Testis (tissue), 3 donors: Measurements from ENCODE around the gene LILRB3. TPM values are rescaled to one million over a fixed set of nuclear protein-coding genes. Genes with fewer than 3 reads are reported as not detected.
"Not testable (repeated sequence)": the region's sequence is repeated elsewhere in the genome, so short reads cannot be mapped to it uniquely, and the experiment has no call there.

Source experiments
- DNase-seq: peaks from one replicate; pipeline ENCODE4 v3.0.0-alpha.2; 2019
- H3K27ac ChIP-seq, 2 donors: fragments of 200-600 bp; sonication (generic); one replicate each; pipeline ENCODE4 v1.5.1; 2019
- H3K27me3 ChIP-seq: fragments of 200-600 bp; sonication (generic); one replicate; pipeline ENCODE4 v1.5.1; 2019
- H3K36me3 ChIP-seq: fragments of 200-600 bp; sonication (generic); one replicate; pipeline ENCODE4 v1.5.1; 2017; ENCODE audit warnings: low read depth; ENCODE audit errors: missing control alignments
- H3K4me1 ChIP-seq: fragments of 200-600 bp; sonication (generic); one replicate; pipeline ENCODE4 v1.5.1; 2019
- H3K4me3 ChIP-seq, 2 donors: fragments of 200-600 bp; sonication (generic); one replicate each; pipeline ENCODE4 v1.5.1; 2017 to 2019
- H3K9me3 ChIP-seq: fragments of 200-600 bp; sonication (generic); one replicate; pipeline ENCODE4 v1.5.1; 2017
- CTCF ChIP-seq, 3 experiments: fragments of 450-650 bp in 2 of 3; fragments of 200-600 bp in 1 of 3; sonication (generic) in 1 of 3; IDR thresholded peaks; one replicate each; pipeline ENCODE4 v1.5.1; 2016 to 2019; ENCODE audit warnings: antibody characterized with exemption in 3 of 3, mild to moderate bottlenecking in 2 of 3, moderate library complexity in 1 of 3
- POLR2A ChIP-seq: fragments of 450-650 bp; IDR thresholded peaks from one replicate; pipeline ENCODE4 v1.6.1; 2017; ENCODE audit warnings: antibody characterized with exemption, mild to moderate bottlenecking, moderate library complexity
- WGBS, 2 donors: methylation state at CpG; one replicate each; pipeline ENCODE4 v1.1.5; 2018; 5-methylcytosine and 5-hydroxymethylcytosine counted together
- intact Hi-C: fragments of 100-400 bp; cut with DNase I; formaldehyde crosslinking; loops from one replicate; pipeline ENCODE4 v1.15.1; 2023; ENCODE audit warnings: low total_unique reads
- polyA plus RNA-seq: library from polyadenylated mRNA; stranded (reverse); fragments of 350-450 nt; fragmentation: Illumina TruSeq; extraction: RNeasy Lipid Tissue Mini Kit (QIAGEN cat#74804); gene quantifications from one replicate; pipeline ENCODE4 v1.2.3, GENCODE V29; 2014; ENCODE audit warnings: low read depth, low replicate concordance; ENCODE audit not compliant: insufficient read depth
- total RNA-seq, 2 donors: library from RNA; depleted of rRNA; stranded (reverse); fragments of >200 nt; gene quantifications; one replicate each; pipeline ENCODE4 v1.2.3, GENCODE V29; 2016

LILRB3 gene
- total and polyA plus RNA-seq, 3 donors from 2014 or later = 3.6 to 11.0 (median 4.9) TPM

DNA sequence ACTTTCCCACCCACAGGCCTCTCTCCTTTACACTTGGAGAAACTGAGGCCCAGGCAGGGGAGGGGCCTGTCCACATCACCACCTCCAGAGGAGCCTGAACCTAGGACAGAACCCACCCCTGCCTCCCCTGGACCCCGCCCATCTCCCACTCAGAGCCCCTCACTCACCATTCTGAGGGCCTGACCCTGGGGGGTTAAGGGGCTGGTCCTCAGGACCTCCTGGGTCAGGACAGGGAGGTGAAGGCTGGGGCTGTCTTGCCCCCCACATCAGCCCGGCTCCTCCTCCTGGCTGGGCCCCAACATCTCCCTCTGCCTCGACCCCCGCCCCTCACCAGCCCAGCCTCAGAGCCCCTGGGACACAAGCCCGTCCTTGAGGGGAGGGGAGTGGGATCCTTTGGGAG lies 3.1 kb downstream of the LILRB3 start:
- H3K27me3 ChIP-seq, H3K4me1 ChIP-seq, intact Hi-C loops, H3K36me3 ChIP-seq, H3K9me3 ChIP-seq, H3K27ac ChIP-seq, DNase-seq, H3K4me3 ChIP-seq: not testable (repeated sequence)
- 70% methylated on average over 4 of the region's 5 CpGs; no CpG with 5 or more reads in 1 of the 2 donors for WGBS, 2 donors

DNA sequence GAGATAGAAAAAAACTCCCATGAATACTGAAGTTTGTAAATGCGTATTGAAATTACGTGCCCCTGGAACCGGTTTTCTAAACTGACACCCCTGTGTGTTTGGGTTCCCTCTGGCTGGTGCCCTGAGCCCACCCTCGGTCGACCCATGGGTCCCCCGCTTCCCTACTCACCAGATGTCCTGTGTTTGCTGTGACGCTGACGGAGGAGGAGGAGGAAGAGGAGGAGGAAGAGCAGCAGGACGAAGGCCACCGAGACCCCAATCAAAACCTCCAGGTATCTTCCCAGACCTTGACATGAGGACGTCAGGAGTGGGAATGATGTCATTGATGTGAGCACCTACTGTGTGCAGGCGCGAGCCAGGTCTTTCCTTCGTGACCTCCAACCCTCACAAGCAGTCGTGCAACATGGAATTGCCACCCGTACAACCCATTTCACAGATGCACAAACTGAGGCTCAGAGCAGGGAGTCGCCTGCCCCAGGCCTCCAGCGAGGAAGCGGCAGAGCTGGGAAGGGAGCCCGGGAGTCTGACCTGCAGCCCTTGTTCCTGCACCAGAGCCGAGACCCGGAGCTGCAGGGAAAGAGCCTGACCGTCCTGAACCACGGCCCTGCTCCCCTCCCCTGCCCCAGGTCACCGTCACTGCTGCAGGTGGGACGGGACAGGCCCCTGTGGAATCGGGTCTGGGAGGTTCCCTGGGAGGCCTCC lies 3.7 kb downstream of the LILRB3 start:
- no peak overlapping the region for H3K4me3 ChIP-seq
- WGBS, 2 donors = 80 to 87% methylated on average over 14 to 27 of the region's 27 CpGs
- no peaks in the 10 kb centered on the region for H3K4me1 ChIP-seq
- DNase-seq = no peak
- no peaks in the 10 kb centered on the region for H3K27me3 ChIP-seq
- H3K36me3 ChIP-seq = no peaks in the 10 kb centered on the region
- no peaks in the 10 kb centered on the region for H3K9me3 ChIP-seq
- H3K27ac ChIP-seq = no peak overlapping the region
- TF ChIP-seq CTCF (IDR thresholded peaks at IDR 0.05) (no peak), POLR2A (no peak)
- intact Hi-C loops = no loop called here

DNA sequence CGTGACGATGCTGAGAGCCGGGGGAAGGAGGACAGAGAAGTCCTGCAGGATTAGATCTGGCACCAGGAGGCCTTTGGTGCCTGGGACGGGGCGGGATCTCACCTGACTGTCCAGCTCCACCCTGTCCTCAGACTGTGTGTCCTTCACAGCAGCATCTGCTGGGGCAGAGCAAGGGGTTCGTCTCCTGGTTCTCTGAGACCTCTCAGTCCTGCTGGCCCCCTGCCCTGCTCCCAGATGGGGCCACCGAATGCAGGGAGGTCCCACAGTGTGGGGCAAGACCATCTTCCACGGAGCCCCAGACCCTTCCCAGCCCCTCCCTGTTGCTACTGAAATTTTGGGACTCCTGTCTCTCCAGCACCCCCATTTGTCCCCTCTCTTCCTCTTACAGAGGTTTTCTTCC lies 4.5 kb downstream of the LILRB3 start:
- Histone ChIP-seq H3K9me3 (no peaks in the 10 kb centered on the region), H3K4me1 (no peaks in the 10 kb centered on the region), H3K27me3 (no peaks in the 10 kb centered on the region), H3K36me3 (no peaks in the 10 kb centered on the region), H3K4me3 (no peak overlapping the region), H3K27ac (no peak overlapping the region)
- intact Hi-C loops = no loop called here
- DNase-seq = no peak
- TF ChIP-seq POLR2A (no peak), CTCF (IDR thresholded peaks at IDR 0.05) (no peak)
- 61 to 68% methylated on average over 6 to 8 of the region's 8 CpGs for WGBS, 2 donors

- H3K9me3 ChIP-seq, H3K4me1 ChIP-seq, H3K27me3 ChIP-seq, H3K36me3 ChIP-seq, H3K27ac ChIP-seq, intact Hi-C loops, DNase-seq, H3K4me3 ChIP-seq: not testable (repeated sequence)
- 69 to 70% methylated on average over 11 to 17 of the region's 20 CpGs for WGBS, 2 donors
Observed at GRCh38 chr19:54217517-54218247, 5.1 kb downstream of the LILRB3 start.

- 80 to 89% methylated on average over 8 to 9 of the region's 9 CpGs for WGBS, 2 donors
- no peak overlapping the region for H3K27ac ChIP-seq
- H3K4me1 ChIP-seq = no peaks in the 10 kb centered on the region
- H3K36me3 ChIP-seq = no peaks in the 10 kb centered on the region
- intact Hi-C loops = no loop called here
- TF ChIP-seq CTCF (IDR thresholded peaks at IDR 0.05) (no peak), POLR2A (no peak)
- no peak overlapping the region for H3K4me3 ChIP-seq
- no peaks in the 10 kb centered on the region for H3K9me3 ChIP-seq
- DNase-seq = no peak
- H3K27me3 ChIP-seq = no peaks in the 10 kb centered on the region
Observed at GRCh38 chr19:54216869-54217268, 5.9 kb downstream of the LILRB3 start.

DNA sequence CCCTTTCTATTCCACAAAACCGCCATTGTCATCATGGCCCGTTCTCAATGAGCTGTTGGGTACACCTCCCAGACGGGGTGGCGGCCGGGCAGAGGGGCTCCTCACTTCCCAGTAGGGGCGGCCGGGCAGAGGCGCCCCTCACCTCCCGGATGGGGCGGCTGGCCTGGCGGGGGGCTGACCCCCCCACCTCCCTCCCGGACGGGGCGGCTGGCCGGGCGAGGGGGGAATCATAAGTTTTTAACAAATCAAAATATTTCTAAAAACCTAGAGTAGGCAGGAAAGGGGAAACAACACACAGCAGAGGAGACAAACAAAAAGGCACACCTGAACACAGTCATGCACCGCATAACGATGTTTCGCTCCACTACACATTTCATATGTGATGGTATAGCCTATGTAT lies 8.1 kb downstream of the LILRB3 start:
- DNase-seq, H3K9me3 ChIP-seq, H3K4me3 ChIP-seq, H3K27me3 ChIP-seq, H3K36me3 ChIP-seq, intact Hi-C loops, H3K27ac ChIP-seq: not testable (repeated sequence)
- 97% methylated on average over 3 to 18 of the region's 19 CpGs for WGBS, 2 donors
- H3K4me1 ChIP-seq = peaks cover 14% of the 10 kb centered on the region

- 63 to 68% methylated on average over 4 to 5 of the region's 5 CpGs for WGBS, 2 donors
- H3K9me3 ChIP-seq, H3K4me3 ChIP-seq, H3K36me3 ChIP-seq, H3K27ac ChIP-seq, intact Hi-C loops, DNase-seq, H3K27me3 ChIP-seq: not testable (repeated sequence)
- peaks cover 19% of the 10 kb centered on the region for H3K4me1 ChIP-seq
Observed at GRCh38 chr19:54214217-54214616, 8.6 kb downstream of the LILRB3 start.
